B cell (primary cell): Measurements from ENCODE around the gene NME7. TPM values are rescaled to one million over a fixed set of nuclear protein-coding genes. Genes with fewer than 3 reads are reported as not detected.

ENCODE experiments used
- ATAC-seq: fragments of 200-7000 bp; cut with Tn5 transposase; one replicate; pipeline ENCODE4 v1.10.0; 2021; ENCODE audit warnings: low read depth, mild to moderate bottlenecking, moderate number of reproducible peaks, moderate library complexity
- CTCF ChIA-PET: fragments of 350-600 bp; sonication (Branson Sonifier 250); formaldehyde crosslinking; loops from one replicate; lab custom pipeline; 2021; ENCODE audit warnings: antibody characterized with exemption, inconsistent platforms; lab: Charles Lee
- POLR2A ChIA-PET: fragments of 350-600 bp; sonication (Branson Sonifier 250); formaldehyde crosslinking; loops from one replicate; lab custom pipeline; 2021; ENCODE audit warnings: antibody characterized with exemption; lab: Charles Lee
- DNase-seq: peaks from one replicate; pipeline ENCODE4 v3.0.0; 2013
- H2AFZ ChIP-seq: 2 replicates; pipeline ENCODE4 v1.6.1; 2012; ENCODE audit warnings: mild to moderate bottlenecking, low read depth, low read length; ENCODE audit not compliant: insufficient read depth, poor library complexity, severe bottlenecking
- H3K27ac ChIP-seq, 2 donors: 1 replicate in 1 of 2; 2 replicates in 1 of 2; pipeline ENCODE4 v1.5.1; 2012 to 2013; ENCODE audit warnings: low read length in 2 of 2, mild to moderate bottlenecking in 2 of 2, moderate library complexity in 1 of 2
- H3K27me3 ChIP-seq, 4 experiments: fragments of 200-600 bp in 1 of 4; sonication (generic) in 1 of 4; replicated peaks in 1 of 4; 1 replicate in 2 of 4; 2 replicates in 2 of 4; pipeline versions ENCODE4 v1.6.1 to v1.7.0; 2013 to 2016; ENCODE audit warnings: low read length in 3 of 4, mild to moderate bottlenecking in 2 of 4, mixed read lengths in 1 of 4, moderate library complexity in 1 of 4; ENCODE audit not compliant: insufficient read depth in 4 of 4, control insufficient read depth in 3 of 4; ENCODE audit errors: control extremely low read depth in 1 of 4
- H3K36me3 ChIP-seq, 2 experiments: replicated peaks in 1 of 2; 1 replicate in 1 of 2; 2 replicates in 1 of 2; pipeline versions ENCODE4 v1.6.1 to v1.7.1; 2013; ENCODE audit warnings: low read length in 1 of 2; ENCODE audit not compliant: insufficient read depth in 2 of 2, control insufficient read depth in 1 of 2; ENCODE audit errors: control extremely low read depth in 1 of 2, extremely low read depth in 1 of 2
- H3K4me1 ChIP-seq, 2 donors: fragments of 200-600 bp in 1 of 2; sonication (generic) in 1 of 2; 1 replicate in 1 of 2; 2 replicates in 1 of 2; pipeline versions ENCODE4 v1.5.1 to v1.6.1; 2013 to 2017; ENCODE audit warnings: low read length in 2 of 2; ENCODE audit not compliant: control insufficient read depth in 2 of 2, insufficient read depth in 2 of 2
- H3K4me2 ChIP-seq: replicated peaks from 2 replicates; pipeline ENCODE3; 2012; ENCODE audit warnings: mild to moderate bottlenecking, low read depth, low read length; ENCODE audit not compliant: poor library complexity, severe bottlenecking
- H3K4me3 ChIP-seq, 5 experiments: fragments of 200-600 bp in 1 of 5; sonication (generic) in 1 of 5; 1 replicate in 3 of 5; 2 replicates in 2 of 5; pipeline versions ENCODE4 v1.5.1 to v1.7.0; 2011 to 2016; ENCODE audit warnings: low read length in 4 of 5, mild to moderate bottlenecking in 4 of 5, low read depth in 2 of 5, control low read depth in 1 of 5, moderate library complexity in 1 of 5; ENCODE audit not compliant: insufficient read depth in 1 of 5; ENCODE audit errors: control extremely low read depth in 1 of 5, extremely low read depth in 1 of 5
- H3K79me2 ChIP-seq: fragments of 200-600 bp; sonication (generic); one replicate; pipeline ENCODE4 v1.6.0; 2016; ENCODE audit warnings: low read length; ENCODE audit not compliant: control insufficient read depth, insufficient read depth
- H3K9ac ChIP-seq: fragments of 200-600 bp; sonication (generic); 2 replicates; pipeline ENCODE4 v1.6.1; 2017; ENCODE audit warnings: mild to moderate bottlenecking, low read length, moderate library complexity
- H3K9me3 ChIP-seq, 3 donors: one replicate each; pipeline versions ENCODE4 v1.6.1 to v1.7.1; 2013; ENCODE audit warnings: low read length in 2 of 3; ENCODE audit not compliant: control insufficient read depth in 2 of 3, insufficient read depth in 1 of 3; ENCODE audit errors: control extremely low read depth in 1 of 3
- H4K20me1 ChIP-seq: 2 replicates; pipeline ENCODE4 v1.6.0; 2012; ENCODE audit warnings: mild to moderate bottlenecking, low read length; ENCODE audit not compliant: insufficient read depth, control insufficient read depth, poor library complexity, severe bottlenecking
- H3K27ac Mint-ChIP-seq: one replicate; pipeline ENCODE4 v1.8.0; 2021; ENCODE audit warnings: mixed read lengths
- H3K27me3 Mint-ChIP-seq: one replicate; pipeline ENCODE4 v1.8.0; 2021; ENCODE audit warnings: mixed read lengths
- H3K4me1 Mint-ChIP-seq: one replicate; pipeline ENCODE4 v1.8.0; 2021; ENCODE audit warnings: mixed read lengths
- H3K4me3 Mint-ChIP-seq: one replicate; pipeline ENCODE4 v1.8.0; 2021; ENCODE audit warnings: mixed read lengths
- H3K9me3 Mint-ChIP-seq: one replicate; pipeline ENCODE4 v1.8.0; 2022; ENCODE audit warnings: mixed read lengths; ENCODE audit not compliant: insufficient read depth
- EZH2 ChIP-seq: IDR thresholded peaks from 2 replicates; pipeline ENCODE4 v1.6.1; 2012; ENCODE audit warnings: borderline replicate concordance, low read depth, mild to moderate bottlenecking, moderate library complexity, low read length; ENCODE audit not compliant: insufficient read depth, poor library complexity, severe bottlenecking
- WGBS: methylation state at CpG from one replicate; pipeline ENCODE4 v1.1.5; 2013; ENCODE audit warnings: missing lambda C conversion rate; ENCODE audit not compliant: insufficient coverage; 5-methylcytosine and 5-hydroxymethylcytosine counted together
- intact Hi-C: fragments of 100-400 bp; cut with micrococcal nuclease; formaldehyde crosslinking; loops from one replicate; pipeline ENCODE4 v1.10.0; 2022
- polyA plus RNA-seq: library from polyadenylated mRNA; depleted of rRNA; stranded (reverse); fragments of >200 nt; gene quantifications from 2 replicates; pipeline ENCODE4 v1.2.3, GENCODE V29; 2012
- total RNA-seq, 2 donors: library from RNA; stranded (reverse); fragments of 120-200 nt in 1 of 2; gene quantifications; 1 replicate in 1 of 2; 2 replicates in 1 of 2; pipeline versions ENCODE4 v1.2.3 to v1.2.4, GENCODE V29; 2013 to 2022
- TF ChIP-seq, protein P1 (sequence below): fragments of 200-600 bp; IDR thresholded peaks from one replicate; pipeline ENCODE4 v1.8.0; 2022; ENCODE audit warnings: antibody characterized with exemption, mild to moderate bottlenecking

The NME7 gene
- total and polyA plus RNA-seq, 2 donors (not counting 1 experiment from before 2014, with no cell fraction given): 3.3 to 14.3 TPM

DNA sequence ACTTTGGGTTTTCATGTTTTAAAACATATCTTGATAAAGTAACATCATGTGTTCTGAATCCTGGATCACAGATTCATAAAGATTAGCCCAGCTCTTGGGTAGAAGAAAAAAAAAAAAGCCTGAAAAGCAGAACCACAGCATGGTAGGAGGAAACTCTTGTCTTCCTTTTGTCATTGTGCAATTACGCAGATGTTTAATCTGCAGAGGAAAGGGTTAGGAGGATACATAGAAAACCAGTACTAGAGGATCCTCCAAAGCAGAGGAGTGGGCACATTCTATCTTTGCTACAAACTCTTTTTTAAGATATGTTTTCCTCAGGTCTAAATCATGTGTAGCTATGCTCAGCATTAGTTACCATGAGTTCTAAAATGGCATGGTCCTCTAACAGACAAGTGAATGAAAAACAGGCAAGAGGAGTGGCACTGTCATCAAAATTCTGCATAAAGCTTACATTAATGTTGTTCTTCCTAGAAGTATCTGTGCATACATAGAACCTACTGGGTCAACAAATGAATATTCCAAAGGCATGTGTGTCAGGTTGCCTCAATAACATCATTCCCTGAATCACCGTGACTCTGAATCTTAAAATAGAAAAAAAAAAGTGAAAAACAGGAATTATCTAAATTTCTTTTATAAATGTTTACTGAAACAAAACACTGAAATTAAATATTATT is 107.0 kb downstream of the NME7 start:
- H3K4me3 ChIP-seq: no peak overlapping the region
- peaks cover 0 to 13% (median 3%) of the 10 kb centered on the region in 3 donors for H3K9me3 ChIP-seq
- ATAC-seq: no peak
- no peak overlapping the region for H3K4me2 ChIP-seq
- no peaks in the 10 kb centered on the region for H3K4me1 ChIP-seq
- ChIA-PET POLR2A (no interaction called here), CTCF (no interaction called here)
- Mint-ChIP-seq H3K9me3 (peaks cover 14% of the 10 kb centered on the region), H3K27me3 (no peaks in the 10 kb centered on the region), H3K4me3 (no peak overlapping the region), H3K4me1 (no peaks in the 10 kb centered on the region), H3K27ac (no peak overlapping the region)
- H4K20me1 ChIP-seq: no peaks in the 10 kb centered on the region
- H3K79me2 ChIP-seq: no peaks in the 10 kb centered on the region
- no peak overlapping the region for H2AFZ ChIP-seq
- no peak for DNase-seq
- no peak for TF ChIP-seq EZH2
- TF ChIP-seq, protein P1, sequence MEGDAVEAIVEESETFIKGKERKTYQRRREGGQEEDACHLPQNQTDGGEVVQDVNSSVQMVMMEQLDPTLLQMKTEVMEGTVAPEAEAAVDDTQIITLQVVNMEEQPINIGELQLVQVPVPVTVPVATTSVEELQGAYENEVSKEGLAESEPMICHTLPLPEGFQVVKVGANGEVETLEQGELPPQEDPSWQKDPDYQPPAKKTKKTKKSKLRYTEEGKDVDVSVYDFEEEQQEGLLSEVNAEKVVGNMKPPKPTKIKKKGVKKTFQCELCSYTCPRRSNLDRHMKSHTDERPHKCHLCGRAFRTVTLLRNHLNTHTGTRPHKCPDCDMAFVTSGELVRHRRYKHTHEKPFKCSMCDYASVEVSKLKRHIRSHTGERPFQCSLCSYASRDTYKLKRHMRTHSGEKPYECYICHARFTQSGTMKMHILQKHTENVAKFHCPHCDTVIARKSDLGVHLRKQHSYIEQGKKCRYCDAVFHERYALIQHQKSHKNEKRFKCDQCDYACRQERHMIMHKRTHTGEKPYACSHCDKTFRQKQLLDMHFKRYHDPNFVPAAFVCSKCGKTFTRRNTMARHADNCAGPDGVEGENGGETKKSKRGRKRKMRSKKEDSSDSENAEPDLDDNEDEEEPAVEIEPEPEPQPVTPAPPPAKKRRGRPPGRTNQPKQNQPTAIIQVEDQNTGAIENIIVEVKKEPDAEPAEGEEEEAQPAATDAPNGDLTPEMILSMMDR: no peak
- H3K9ac ChIP-seq: no peak overlapping the region
- no CpG with 5 or more reads among the region's 2 CpGs for WGBS
- H3K27me3 ChIP-seq: no peaks in the 10 kb centered on the region
- peaks cover 0 to 2% of the 10 kb centered on the region in 2 experiments for H3K36me3 ChIP-seq
- intact Hi-C loops: no loop called here
- H3K27ac ChIP-seq: no peak overlapping the region

DNA sequence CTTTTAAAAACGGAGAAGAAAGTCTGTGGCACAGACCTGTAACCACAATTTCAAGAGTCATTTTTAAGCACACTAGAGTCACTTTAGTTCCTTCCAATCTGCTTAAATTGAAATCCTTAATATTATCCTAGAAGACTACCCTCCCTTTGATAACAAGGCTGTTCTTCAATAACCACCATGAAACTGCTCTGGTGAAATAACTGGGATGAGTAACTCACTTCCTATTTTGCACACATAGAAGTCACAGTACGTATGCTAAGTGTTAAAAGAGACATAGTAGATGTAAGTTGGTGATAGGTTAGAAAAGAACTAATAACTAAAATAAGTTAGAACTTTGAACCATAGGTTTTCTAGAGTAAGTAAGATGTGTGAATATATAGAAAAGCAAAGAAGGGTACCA is 107.8 kb downstream of the NME7 start:
- Histone ChIP-seq H3K79me2 (no peaks in the 10 kb centered on the region), H3K4me1 (no peaks in the 10 kb centered on the region), H4K20me1 (no peaks in the 10 kb centered on the region), H3K9me3 (peaks cover 0 to 13% (median 3%) of the 10 kb centered on the region in 3 donors), H3K27me3 (no peaks in the 10 kb centered on the region), H2AFZ (no peak overlapping the region), H3K27ac (no peak overlapping the region), H3K9ac (no peak overlapping the region), H3K4me2 (no peak overlapping the region), H3K36me3 (peaks cover 0 to 2% of the 10 kb centered on the region in 2 experiments), H3K4me3 (no peak overlapping the region)
- intact Hi-C loops: no loop called here
- ChIA-PET POLR2A (no interaction called here), CTCF (no interaction called here)
- Mint-ChIP-seq H3K9me3 (peaks cover 8% of the 10 kb centered on the region), H3K27ac (no peak overlapping the region), H3K4me3 (no peak overlapping the region), H3K27me3 (no peaks in the 10 kb centered on the region), H3K4me1 (no peaks in the 10 kb centered on the region)
- no peak for DNase-seq
- no peak for ATAC-seq
- TF ChIP-seq EZH2: no peak
- TF ChIP-seq, protein P1: no peak
- WGBS: 33% methylated on average over 1 of the region's 2 CpGs
